Measurements from ENCODE around the gene EPHA2.

GRCh38 chr1:16124377-16125087 is 31.3 kb downstream of the EPHA2 start:
- no peak for TF ChIP-seq TAF1 (IDR thresholded peaks at IDR 0.05; ENCODE audit: borderline replicate concordance, insufficient read depth, low read length)
- no peak for TF ChIP-seq REST (IDR thresholded peaks at IDR 0.05; ENCODE audit: insufficient read depth in 1 of 2, low read depth in 2 of 2, low read length in 2 of 2)

Data from PFSK-1 (cell line).